ENCODE measurements around the gene SEZ6L. TPM values are rescaled to one million over a fixed set of nuclear protein-coding genes. Genes with fewer than 3 reads are reported as not detected.

Gene SEZ6L
- total RNA-seq (under 1 TPM; 0.08 to 0.09 TPM), polyA plus RNA-seq (ENCODE audit: insufficient read length in 6 of 6) (under 1 TPM; 0.31 to 0.82 (median 0.64) TPM)
- long read RNA-seq, donor 1, result 0 reads
- long read RNA-seq, donor 2, result 0 reads
- long read RNA-seq, donor 3, result 0 reads
- long read RNA-seq, donor 4, result 0 reads
- long read RNA-seq, donor 5, result 0 reads
- long read RNA-seq, donor 6, result 0 reads
- long read RNA-seq, donor 7, result 0 reads
- long read RNA-seq, donor 8, result 0 reads
- long read RNA-seq, donor 9, result 0 reads
- long read RNA-seq, donor 10, partial matches to known transcripts, result 1 of 1 reads
- long read RNA-seq, donor 10, other reads (novel, unspliced or antisense), result 0 of 1 reads
- long read RNA-seq, donor 11, partial matches to known transcripts, result 6 of 11 reads
- long read RNA-seq, donor 11, other reads (novel, unspliced or antisense), result 0 of 11 reads
- long read RNA-seq, donor 12, result 0 reads

- peaks cover 0 to 14% of the 10 kb centered on the region in 2 donors for H3K4me1 ChIP-seq
- intact Hi-C loops (cut with DNase I), result no loop called here
- DNase-seq (peak in 3 of 4 donors; percentile 15 to 81 (median 27)), ATAC-seq (peak; percentile 44)
- no peak for TF ChIP-seq CTCF (IDR thresholded peaks at IDR 0.05)
- peaks cover 18 to 94% of the 10 kb centered on the region in 2 donors for H3K27me3 ChIP-seq
- H3K9me3 ChIP-seq, result no peaks in the 10 kb centered on the region
- H3K4me3 ChIP-seq, result peak within 1 kb of the TSS; percentile 9 to 23
- H3K27ac ChIP-seq, result no peak within 1 kb of the TSS
- H3K36me3 ChIP-seq, result no peaks in the 10 kb centered on the region
Measured at GRCh38 chr22:26169315-26170111, at the start of gene SEZ6L. TSS of gene SEZ6L (plus strand) at chr22:26169462. CDS start at chr22:26169670, 208 bp downstream.

- intact Hi-C loops (cut with DNase I), result no loop called here
- peaks cover 0 to 9% of the 10 kb centered on the region in 2 donors for H3K27me3 ChIP-seq
- ATAC-seq (no peak), DNase-seq (no peak)
- no peaks in the 10 kb centered on the region for H3K4me1 ChIP-seq
- H3K27ac ChIP-seq, result no peak overlapping the region
- TF ChIP-seq CTCF (IDR thresholded peaks at IDR 0.05), result no peak
- H3K9me3 ChIP-seq, result no peaks in the 10 kb centered on the region
- H3K36me3 ChIP-seq, result no peaks in the 10 kb centered on the region
- H3K4me3 ChIP-seq, result no peak overlapping the region
Measured at GRCh38 chr22:26122920-26123468, 46.3 kb upstream of the SEZ6L start.

- no peak for DNase-seq
- intact Hi-C loops (cut with DNase I), result no loop called here
- Histone ChIP-seq H3K9me3 (no peaks in the 10 kb centered on the region), H3K27me3 (peaks cover 0 to 9% of the 10 kb centered on the region in 2 donors), H3K27ac (no peak overlapping the region), H3K36me3 (no peaks in the 10 kb centered on the region), H3K4me3 (no peak overlapping the region), H3K4me1 (no peaks in the 10 kb centered on the region)
- no peak for TF ChIP-seq CTCF (IDR thresholded peaks at IDR 0.05)
- ATAC-seq, result no peak
Measured at GRCh38 chr22:26124991-26125725, 44.1 kb upstream of the SEZ6L start.

GRCh38 chr22:26127126-26127525 lies 42.1 kb upstream of the SEZ6L start:
- DNase-seq, result no peak
- Histone ChIP-seq H3K27ac (no peak overlapping the region), H3K9me3 (no peaks in the 10 kb centered on the region), H3K36me3 (no peaks in the 10 kb centered on the region), H3K27me3 (peaks cover 0 to 12% of the 10 kb centered on the region in 2 donors), H3K4me3 (no peak overlapping the region), H3K4me1 (no peaks in the 10 kb centered on the region)
- ATAC-seq, result no peak
- no peak for TF ChIP-seq CTCF (IDR thresholded peaks at IDR 0.05)
- intact Hi-C loops (cut with DNase I), result no loop called here
